Activated CD8-positive, alpha-beta memory T cell treated with anti-CD3 and anti-CD28 coated beads, Interleukin-2, amount 50 U/mL, for 1 hour (primary cell): Measurements from ENCODE around the gene OR1J1.
A peak's percentile ranks its signal among the peaks of the same experiment; 100 is the strongest.

Experiments
- DNase-seq: peaks from one replicate; pipeline ENCODE4 v3.0.0-alpha.2; 2020; ENCODE audit errors: extremely low read depth

Gene OR1J1, protein sequence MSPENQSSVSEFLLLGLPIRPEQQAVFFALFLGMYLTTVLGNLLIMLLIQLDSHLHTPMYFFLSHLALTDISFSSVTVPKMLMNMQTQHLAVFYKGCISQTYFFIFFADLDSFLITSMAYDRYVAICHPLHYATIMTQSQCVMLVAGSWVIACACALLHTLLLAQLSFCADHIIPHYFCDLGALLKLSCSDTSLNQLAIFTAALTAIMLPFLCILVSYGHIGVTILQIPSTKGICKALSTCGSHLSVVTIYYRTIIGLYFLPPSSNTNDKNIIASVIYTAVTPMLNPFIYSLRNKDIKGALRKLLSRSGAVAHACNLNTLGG

DNA sequence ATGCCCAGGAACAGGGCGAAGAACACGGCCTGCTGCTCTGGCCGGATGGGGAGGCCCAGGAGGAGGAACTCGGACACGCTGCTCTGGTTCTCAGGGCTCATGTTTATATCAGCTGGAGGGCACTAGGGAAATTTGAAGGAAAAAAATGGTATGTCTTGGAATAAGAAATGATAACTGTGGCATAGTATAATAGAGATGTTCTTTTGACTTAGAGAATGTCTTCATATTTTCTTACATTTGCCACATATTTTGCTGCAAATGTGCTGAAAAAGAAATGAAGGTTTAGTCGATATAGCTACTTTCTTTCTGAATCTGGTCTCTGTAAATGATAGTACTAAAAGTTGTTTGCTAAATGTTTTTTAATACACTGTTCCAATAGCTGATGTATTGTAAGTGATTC lies at the start of gene OR1J1:
TSS of gene OR1J1 (minus strand) at position 101 of the 400 bp plus-strand sequence. CDS start at position 101, 0 bp downstream.
- no peak for DNase-seq

DNA sequence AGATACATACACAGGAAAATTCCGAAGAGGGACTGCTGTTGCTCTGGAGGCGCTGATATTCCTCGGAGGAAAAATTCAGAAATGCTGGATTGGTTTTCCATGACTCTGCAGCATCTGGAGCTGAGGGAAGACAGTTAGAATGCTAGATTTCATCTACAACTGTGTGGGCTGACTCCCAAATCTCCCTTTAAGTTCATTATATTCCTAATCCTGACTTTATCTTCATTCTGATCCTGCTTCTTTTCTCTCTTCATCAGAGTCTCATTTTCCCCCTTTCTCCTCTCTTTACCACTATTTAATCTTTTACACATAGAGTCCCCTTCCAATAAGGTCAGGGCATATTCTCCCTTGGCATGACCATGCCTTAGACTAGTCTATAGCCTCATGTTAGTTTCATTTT lies 49.5 kb upstream of the OR1J1 start, which contains the start of gene OR1N1:
TSS of gene OR1N1 (minus strand) at position 101 of the 400 bp plus-strand sequence. CDS start at position 101, 0 bp downstream.
- DNase-seq, result no peak

GRCh38 chr9:122526602-122527001 lies 48.9 kb upstream of the OR1J1 start:
- DNase-seq, result no peak

GRCh38 chr9:122519376-122519775 lies 41.6 kb upstream of the OR1J1 start:
- no peak for DNase-seq

- no peak for DNase-seq
Observed at GRCh38 chr9:122518841-122519240, 41.1 kb upstream of the OR1J1 start, which contains the start of gene OR1J4. Gene OR1J4, plus strand, starts transcription at chr9:122519141. Its CDS starts 0 bp downstream, at chr9:122519141.

- no peak for DNase-seq
Observed at GRCh38 chr9:122518226-122518625, 40.5 kb upstream of the OR1J1 start.

- no peak for DNase-seq
Observed at GRCh38 chr9:122510502-122510901, 32.8 kb upstream of the OR1J1 start, which contains the start of gene OR1J2. Gene OR1J2, plus strand, starts transcription at chr9:122510802. Its CDS starts 0 bp downstream, at chr9:122510802.

DNA sequence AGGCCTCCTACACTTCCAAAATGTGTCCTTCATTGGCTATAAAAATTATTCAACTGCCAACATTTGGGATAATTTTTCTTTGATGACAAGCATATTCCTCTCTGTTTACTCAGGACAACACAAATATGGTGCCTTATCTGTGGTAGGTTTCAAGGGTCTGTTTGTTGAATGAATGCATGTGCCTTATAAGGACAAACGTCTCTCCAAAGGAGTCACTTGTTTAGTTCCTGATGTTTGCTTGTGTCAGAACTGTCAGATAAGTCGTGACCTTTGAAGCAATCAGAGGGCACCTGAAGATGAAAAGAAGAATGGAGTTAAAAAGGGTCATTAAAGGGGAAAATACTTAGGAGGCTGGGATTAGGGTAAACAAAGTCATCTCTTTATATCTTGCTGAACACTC lies 29.2 kb upstream of the OR1J1 start:
- DNase-seq, result no peak

- no peak for DNase-seq
Observed at GRCh38 chr9:122498883-122499288, 21.2 kb upstream of the OR1J1 start.

DNA sequence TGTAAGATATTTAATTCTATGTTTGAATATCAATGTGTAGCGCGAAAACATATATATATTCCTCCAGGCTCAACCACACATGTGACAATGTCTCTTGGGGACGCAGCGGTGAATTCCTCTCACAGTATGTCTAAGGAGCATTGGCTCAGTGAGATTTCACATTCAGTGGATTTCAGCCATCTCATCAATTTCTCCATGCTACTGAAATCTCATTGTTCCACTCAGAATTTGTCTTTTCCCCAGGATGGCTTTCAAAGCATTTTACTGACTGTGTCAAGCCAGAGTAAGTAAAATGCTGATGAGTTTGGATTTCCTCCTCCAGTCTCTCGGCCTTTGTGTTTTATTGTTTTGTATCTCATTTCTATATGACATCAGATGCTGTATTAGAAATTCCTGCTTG lies 1.3 kb upstream of the OR1J1 start:
- no peak for DNase-seq

- DNase-seq, result no peak
Observed at GRCh38 chr9:122477346-122477745, 380 bp downstream of the OR1J1 start.

DNA sequence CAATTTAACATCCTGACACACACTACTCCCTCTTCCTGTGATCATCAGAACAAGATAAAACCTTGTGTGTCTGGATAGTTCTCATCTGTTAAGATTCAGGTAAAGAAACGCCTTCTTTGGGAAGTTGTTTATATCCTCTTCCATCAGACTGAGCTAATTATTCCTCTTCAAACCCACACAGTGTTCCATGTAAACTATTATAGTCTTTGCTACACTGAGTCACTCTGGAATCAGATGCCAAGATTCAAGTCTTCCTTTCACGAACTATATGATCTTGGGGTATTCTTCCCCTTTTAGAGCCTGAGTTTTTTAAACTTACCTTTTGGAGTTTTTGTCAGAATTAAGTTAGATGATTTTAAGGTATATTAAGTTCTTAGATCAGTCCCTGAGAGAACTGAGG lies 2.0 kb downstream of the OR1J1 start:
- no peak for DNase-seq

DNA sequence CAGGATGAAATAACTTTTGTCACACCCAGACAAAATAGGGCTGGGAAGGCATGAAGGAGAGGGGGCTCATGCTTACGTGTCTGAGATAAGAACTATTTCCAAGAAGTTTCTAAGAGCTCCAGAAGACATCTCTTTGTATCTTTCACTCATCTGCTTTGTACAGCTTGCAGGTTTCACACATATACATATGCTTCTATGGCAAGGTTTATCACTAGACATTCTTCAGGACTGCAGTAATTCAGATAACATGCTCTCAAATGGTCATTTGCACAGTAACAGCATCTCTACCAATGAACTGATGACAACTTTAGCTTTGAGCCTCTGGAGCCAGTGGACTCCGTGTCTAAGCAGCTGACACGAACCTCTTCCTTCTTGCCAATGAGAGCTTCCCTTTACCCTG lies 3.2 kb downstream of the OR1J1 start:
- no peak for DNase-seq

DNA sequence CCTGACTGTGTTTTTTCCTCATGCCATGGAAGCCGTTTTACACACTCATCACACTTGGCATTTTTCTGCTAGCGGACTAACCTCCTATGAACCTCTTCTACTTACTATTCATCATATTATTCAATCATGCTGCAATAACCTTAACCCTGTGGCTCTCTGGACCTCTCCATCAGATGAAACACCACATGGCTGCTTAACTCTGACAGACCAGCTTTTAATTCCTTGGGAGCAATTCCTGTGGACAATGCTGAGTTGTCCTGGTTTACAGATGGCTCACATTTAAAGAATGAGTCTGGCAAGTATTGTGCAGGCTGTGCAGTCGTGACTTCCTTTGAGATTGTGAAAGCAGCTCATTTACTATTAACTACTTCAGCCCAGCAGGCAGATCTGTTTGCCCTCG lies 9.0 kb downstream of the OR1J1 start:
- DNase-seq, result no peak

GRCh38 chr9:122466456-122466855 lies 11.3 kb downstream of the OR1J1 start:
- DNase-seq, result no peak

DNA sequence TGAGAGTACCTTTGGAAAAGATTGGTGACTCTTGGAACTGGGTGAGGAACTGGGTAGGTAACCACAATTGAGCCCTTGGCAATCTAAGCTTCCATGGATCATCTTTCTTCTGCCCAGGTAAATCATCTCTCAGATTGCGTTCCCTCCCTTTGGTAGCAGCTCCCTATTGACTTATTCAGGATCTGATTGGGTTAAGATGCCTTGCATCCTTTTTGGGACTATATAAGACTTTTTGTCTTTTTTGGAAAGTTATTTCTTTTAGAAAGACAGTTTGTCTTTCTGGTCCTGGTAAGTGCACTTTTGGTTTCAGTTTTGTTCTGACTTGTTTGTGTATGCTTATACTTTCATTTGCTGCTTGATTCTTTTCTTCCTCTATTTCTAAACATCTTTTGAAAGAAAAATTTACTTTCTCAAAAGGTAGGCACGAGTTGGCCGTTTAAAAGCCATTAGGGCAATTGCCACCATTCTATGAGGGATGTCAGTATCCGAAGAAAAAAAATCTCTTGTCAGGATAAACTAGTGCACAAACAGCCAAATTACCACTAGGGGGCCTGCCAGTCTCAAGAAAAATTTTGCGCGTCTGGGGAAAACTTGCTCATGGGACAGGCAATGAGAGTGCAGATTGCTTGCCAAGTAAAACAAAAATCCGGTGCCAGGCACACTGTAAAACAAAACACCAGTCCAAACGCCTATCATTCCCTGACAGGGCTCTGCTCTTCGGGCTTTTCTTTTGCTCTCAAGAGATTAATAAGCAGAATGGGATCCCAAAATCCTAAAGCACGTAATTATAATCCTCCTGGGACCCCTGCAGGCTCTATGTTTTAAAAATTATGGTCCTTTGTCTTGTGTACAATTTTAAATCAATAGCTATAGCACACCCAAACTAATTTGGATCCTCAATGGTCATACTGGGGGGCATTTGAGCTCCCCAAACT lies 12.8 kb downstream of the OR1J1 start:
- peak; percentile 26 for DNase-seq

- DNase-seq, result no peak
Observed at GRCh38 chr9:122463828-122464632, 13.7 kb downstream of the OR1J1 start.

GRCh38 chr9:122457787-122458186 lies 19.9 kb downstream of the OR1J1 start:
- DNase-seq, result no peak

- no peak for DNase-seq
Observed at GRCh38 chr9:122456123-122456522, 21.6 kb downstream of the OR1J1 start.

GRCh38 chr9:122453677-122454135 lies 24.0 kb downstream of the OR1J1 start:
- no peak for DNase-seq

DNA sequence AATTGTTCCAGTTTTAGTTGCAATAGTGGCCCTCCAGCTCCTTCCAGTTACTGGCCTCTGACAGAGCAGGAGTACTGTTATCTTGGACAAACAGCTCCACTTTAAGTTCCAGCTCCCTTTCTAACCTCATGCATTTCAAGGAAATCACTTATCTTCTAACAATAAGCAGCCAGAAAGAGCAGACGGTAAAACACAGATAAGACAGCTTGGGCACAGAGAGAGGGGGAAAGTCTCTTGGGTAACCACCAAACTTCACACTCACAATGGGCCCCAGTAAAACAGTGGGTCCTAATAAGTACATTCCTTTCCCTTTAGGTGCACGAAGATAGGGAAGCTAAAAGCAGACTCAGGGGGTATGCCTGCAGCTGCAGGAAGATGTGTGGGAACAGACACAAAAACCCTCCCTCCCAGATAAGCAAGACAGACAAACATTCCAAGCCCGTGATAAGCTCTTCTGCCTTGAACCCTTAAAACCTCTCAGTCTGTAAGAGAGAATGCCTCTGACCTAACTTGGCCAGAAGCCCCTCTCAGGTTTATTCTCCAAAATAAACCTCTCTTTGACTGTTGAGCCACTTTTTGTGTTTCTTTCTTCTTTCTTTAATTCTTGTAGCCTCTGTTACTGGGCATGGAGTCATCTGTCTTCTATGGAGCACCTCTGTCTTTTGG lies 30.8 kb downstream of the OR1J1 start:
- DNase-seq, result no peak
